Measurements from ENCODE around the gene RAB3D. TPM values are rescaled to one million over a fixed set of nuclear protein-coding genes. Genes with fewer than 3 reads are reported as not detected.

RAB3D gene
- total RNA-seq, 1 experiment from 2014 or later, result 28.9 TPM

DNA sequence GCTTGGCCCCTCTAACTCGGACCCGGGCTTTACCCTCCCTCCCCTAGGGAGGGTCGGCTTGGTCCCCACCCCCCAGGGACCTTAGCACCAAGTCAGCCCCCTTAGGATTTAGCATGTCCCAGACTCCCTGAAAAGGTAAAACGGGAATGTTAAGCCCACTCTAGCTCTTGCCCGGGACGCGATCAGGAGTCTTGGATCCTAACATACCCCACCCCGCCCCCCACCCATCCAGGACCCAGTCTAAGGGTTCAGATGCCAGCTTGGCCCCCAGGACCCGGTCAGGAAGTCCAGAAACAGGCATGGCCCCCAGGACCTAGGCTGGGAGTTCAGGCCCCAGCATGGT is 44.2 kb upstream of the RAB3D start:
- H3K4me1 ChIP-seq (ENCODE audit: control insufficient read depth in 1 of 2, insufficient read depth in 2 of 2, low read length in 2 of 2), result peaks cover 28 to 60% of the 10 kb centered on the region in 2 experiments
- H3K4me2 ChIP-seq (ENCODE audit: low read length), result peak overlapping the region; percentile 97
- no TSS peak for BruUV-seq (replicated peaks)
- intact Hi-C loops (cut with micrococcal nuclease), result loop anchor here (5.0 kb wide), 1 partner anchor 91 kb away; no protein-coding TSS in a partner anchor
- no peaks in the 10 kb centered on the region for H3K27me3 ChIP-seq (ENCODE audit: insufficient read depth, low read length)
- H3K9me3 ChIP-seq (ENCODE audit: control insufficient read depth in 1 of 2, insufficient read depth in 1 of 2, low read depth in 1 of 2, low read length in 2 of 2), result no peaks in the 10 kb centered on the region
- H3K27ac ChIP-seq (ENCODE audit: low read depth, low read length), result peak overlapping the region; percentile 81
- H3K79me2 ChIP-seq (ENCODE audit: insufficient read depth, low read length), result 0 out of 2 replicates have a peak, but pooled peaks cover 3% of the 10 kb centered on the region
- ATAC-seq, result no peak
- H3K9ac ChIP-seq (ENCODE audit: low read length), result peak overlapping the region; percentile 79
- CTCF ChIA-PET, result interaction anchor here (0.6 to 4.4 kb wide), 18 partner anchors 8 to 145 kb away, joined by 3 to 48 read pairs (median 4); partner anchors contain the start of genes CCDC159, ECSIT, ODAD3 and PRKCSH
- H2AFZ ChIP-seq (ENCODE audit: low read depth, low read length, poor library complexity, severe bottlenecking), result no peak overlapping the region
- no peak for DNase-seq (ENCODE audit: low read depth, low spot score)
- TF ChIP-seq POLR2A (IDR thresholded peaks at IDR 0.05; ENCODE audit: borderline replicate concordance, extremely low read depth, insufficient read depth, insufficient read length), result no peak
- TF ChIP-seq SIN3A (IDR thresholded peaks at IDR 0.05; ENCODE audit: low read depth), result no peak
- no peak for TF ChIP-seq RAD21 (IDR thresholded peaks at IDR 0.05; ENCODE audit: low read depth)
- no peak for TF ChIP-seq JUND (IDR thresholded peaks at IDR 0.05)
- no peak for TF ChIP-seq SP1 (IDR thresholded peaks at IDR 0.05; ENCODE audit: low read depth)
- no peak for TF ChIP-seq FOSL1 (IDR thresholded peaks at IDR 0.05; ENCODE audit: low read depth)
- TF ChIP-seq POLR2AphosphoS5 (IDR thresholded peaks at IDR 0.05; ENCODE audit: low read depth, low read length), result no peak
- TF ChIP-seq ELF1 (IDR thresholded peaks at IDR 0.05; ENCODE audit: borderline replicate concordance, low read depth), result no peak
- TF ChIP-seq TCF7L2 (IDR thresholded peaks at IDR 0.05; ENCODE audit: borderline replicate concordance, extremely low read depth, insufficient read depth, insufficient read length), result no peak
- TF ChIP-seq, protein P1, sequence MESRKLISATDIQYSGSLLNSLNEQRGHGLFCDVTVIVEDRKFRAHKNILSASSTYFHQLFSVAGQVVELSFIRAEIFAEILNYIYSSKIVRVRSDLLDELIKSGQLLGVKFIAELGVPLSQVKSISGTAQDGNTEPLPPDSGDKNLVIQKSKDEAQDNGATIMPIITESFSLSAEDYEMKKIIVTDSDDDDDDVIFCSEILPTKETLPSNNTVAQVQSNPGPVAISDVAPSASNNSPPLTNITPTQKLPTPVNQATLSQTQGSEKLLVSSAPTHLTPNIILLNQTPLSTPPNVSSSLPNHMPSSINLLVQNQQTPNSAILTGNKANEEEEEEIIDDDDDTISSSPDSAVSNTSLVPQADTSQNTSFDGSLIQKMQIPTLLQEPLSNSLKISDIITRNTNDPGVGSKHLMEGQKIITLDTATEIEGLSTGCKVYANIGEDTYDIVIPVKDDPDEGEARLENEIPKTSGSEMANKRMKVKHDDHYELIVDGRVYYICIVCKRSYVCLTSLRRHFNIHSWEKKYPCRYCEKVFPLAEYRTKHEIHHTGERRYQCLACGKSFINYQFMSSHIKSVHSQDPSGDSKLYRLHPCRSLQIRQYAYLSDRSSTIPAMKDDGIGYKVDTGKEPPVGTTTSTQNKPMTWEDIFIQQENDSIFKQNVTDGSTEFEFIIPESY (IDR thresholded peaks at IDR 0.05; ENCODE audit: extremely low read depth, insufficient replicate concordance, low read length), result no peak
- no peak for TF ChIP-seq YY1 (IDR thresholded peaks at IDR 0.05; ENCODE audit: extremely low read depth, insufficient replicate concordance, low read depth, low read length)
- no peak for TF ChIP-seq EGR1 (IDR thresholded peaks at IDR 0.05; ENCODE audit: low read depth)
- TF ChIP-seq CEBPB (IDR thresholded peaks at IDR 0.05; ENCODE audit: low read depth), result no peak
- POLR2A ChIA-PET, result interaction anchor here (0.8 to 2.8 kb wide), 5 partner anchors 9 to 51 kb away, joined by 4 to 12 read pairs (median 6); partner anchors contain the start of genes CCDC159, ODAD3, PRKCSH and RGL3
- RAD21 ChIA-PET (ENCODE audit: low non-redundant PET in 1 of 2, low total read pairs in 2 of 2, uncharacterized antibody in 2 of 2, unreplicated experiment in 2 of 2), result interaction anchor here in 1 of 2 experiments (0.6 to 1.5 kb wide), 3 partner anchors 9 to 62 kb away, joined by 3 to 4 read pairs (median 3); partner anchors contain the start of gene SWSAP1
- peak overlapping the region; percentile 69 to 71 for H3K4me3 ChIP-seq (replicated peaks in 1 of 2; ENCODE audit: low read depth in 1 of 2, low read length in 2 of 2)
- H3K9me2 ChIP-seq (ENCODE audit: insufficient read depth), result no peaks in the 10 kb centered on the region
- no peaks in the 10 kb centered on the region for H4K20me1 ChIP-seq (ENCODE audit: insufficient read depth)
- no peaks in the 10 kb centered on the region for H3K36me3 ChIP-seq (ENCODE audit: control insufficient read depth in 1 of 2, insufficient read depth in 2 of 2, low read length in 2 of 2)

Measured in HCT116 (cell line).